Measurements from ENCODE around the gene RAB17.

GRCh38 chr2:237592425-237592980, 2.0 kb upstream of the RAB17 start:
- TF ChIP-seq CTCF (IDR thresholded peaks at IDR 0.05): no peak
- TF ChIP-seq POLR2A (IDR thresholded peaks at IDR 0.05): no peak

All from uterus (tissue), 2 donors.